ENCODE data around the gene CCL1. TPM values are rescaled to one million over a fixed set of nuclear protein-coding genes. Genes with fewer than 3 reads are reported as not detected.

Gene CCL1
- total RNA-seq, 1 donor from 2014 or later = not detected

GRCh38 chr17:34347063-34347462 lies 16.0 kb downstream of the CCL1 start:
- H3K36me3 ChIP-seq (ENCODE audit: insufficient read depth, low read length) = no peaks in the 10 kb centered on the region
- H3K79me2 ChIP-seq (ENCODE audit: insufficient read depth, low read length) = no peaks in the 10 kb centered on the region
- no peak overlapping the region for H3K27ac ChIP-seq (ENCODE audit: low read depth, low read length)
- H4K20me1 ChIP-seq (ENCODE audit: insufficient read depth, low read length) = no peaks in the 10 kb centered on the region
- H3K9me3 ChIP-seq (ENCODE audit: insufficient read depth, low read depth, low read length) = no peaks in the 10 kb centered on the region
- H3K4me1 Mint-ChIP-seq (ENCODE audit: low read depth, unreplicated experiment) = no peaks in the 10 kb centered on the region
- no peak overlapping the region for H2AFZ ChIP-seq (ENCODE audit: low read depth, low read length)
- peaks cover 3% of the 10 kb centered on the region for H3K27me3 ChIP-seq (ENCODE audit: insufficient read depth, low read length)
- H3K27me3 Mint-ChIP-seq (ENCODE audit: low read depth, unreplicated experiment) = peaks cover 1% of the 10 kb centered on the region
- no peak overlapping the region for H3K4me3 Mint-ChIP-seq (ENCODE audit: unreplicated experiment)
- TF ChIP-seq, protein P1, sequence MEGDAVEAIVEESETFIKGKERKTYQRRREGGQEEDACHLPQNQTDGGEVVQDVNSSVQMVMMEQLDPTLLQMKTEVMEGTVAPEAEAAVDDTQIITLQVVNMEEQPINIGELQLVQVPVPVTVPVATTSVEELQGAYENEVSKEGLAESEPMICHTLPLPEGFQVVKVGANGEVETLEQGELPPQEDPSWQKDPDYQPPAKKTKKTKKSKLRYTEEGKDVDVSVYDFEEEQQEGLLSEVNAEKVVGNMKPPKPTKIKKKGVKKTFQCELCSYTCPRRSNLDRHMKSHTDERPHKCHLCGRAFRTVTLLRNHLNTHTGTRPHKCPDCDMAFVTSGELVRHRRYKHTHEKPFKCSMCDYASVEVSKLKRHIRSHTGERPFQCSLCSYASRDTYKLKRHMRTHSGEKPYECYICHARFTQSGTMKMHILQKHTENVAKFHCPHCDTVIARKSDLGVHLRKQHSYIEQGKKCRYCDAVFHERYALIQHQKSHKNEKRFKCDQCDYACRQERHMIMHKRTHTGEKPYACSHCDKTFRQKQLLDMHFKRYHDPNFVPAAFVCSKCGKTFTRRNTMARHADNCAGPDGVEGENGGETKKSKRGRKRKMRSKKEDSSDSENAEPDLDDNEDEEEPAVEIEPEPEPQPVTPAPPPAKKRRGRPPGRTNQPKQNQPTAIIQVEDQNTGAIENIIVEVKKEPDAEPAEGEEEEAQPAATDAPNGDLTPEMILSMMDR (IDR thresholded peaks at IDR 0.05; ENCODE audit: insufficient read depth, low read depth, low read length) = no peak
- TF ChIP-seq EZH2 (IDR thresholded peaks at IDR 0.05; ENCODE audit: insufficient read depth, low read length) = no peak
- no peaks in the 10 kb centered on the region for H3K4me1 ChIP-seq (ENCODE audit: insufficient read depth, low read length)
- no peak overlapping the region for H3K4me2 ChIP-seq (ENCODE audit: low read length)
- no peak overlapping the region for H3K4me3 ChIP-seq (ENCODE audit: insufficient read depth, low read depth, low read length)
- H3K27ac Mint-ChIP-seq (ENCODE audit: unreplicated experiment) = no peak overlapping the region
- FAIRE-seq (no peak), DNase-seq (ENCODE audit: low read depth) (no peak)
- no peaks in the 10 kb centered on the region for H3K36me3 Mint-ChIP-seq (ENCODE audit: low read depth, unreplicated experiment)
- H3K9me3 Mint-ChIP-seq (ENCODE audit: unreplicated experiment) = no peaks in the 10 kb centered on the region
- H3K9ac ChIP-seq (ENCODE audit: low read length) = no peak overlapping the region

DNA sequence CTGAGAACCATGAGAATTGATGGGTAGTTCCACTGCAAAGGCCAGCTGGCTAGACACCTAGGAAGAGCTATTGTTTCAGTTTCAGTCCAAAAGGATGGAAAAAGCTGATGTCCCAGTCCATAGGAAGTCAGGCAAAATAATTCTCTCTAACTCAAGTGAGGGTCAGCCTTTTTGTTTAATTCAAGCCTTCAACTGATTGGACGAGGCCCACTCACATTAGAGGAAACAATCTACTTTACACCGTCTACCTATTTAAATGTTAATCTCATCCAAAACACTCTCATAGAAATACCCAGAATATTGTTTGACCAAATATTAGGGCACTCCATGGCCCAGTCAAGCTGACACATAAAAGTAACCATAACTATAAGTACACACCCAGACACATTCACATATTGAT lies 21.1 kb downstream of the CCL1 start:
- FAIRE-seq (no peak), DNase-seq (ENCODE audit: low read depth) (no peak)
- H4K20me1 ChIP-seq (ENCODE audit: insufficient read depth, low read length) = no peaks in the 10 kb centered on the region
- no peaks in the 10 kb centered on the region for H3K36me3 ChIP-seq (ENCODE audit: insufficient read depth, low read length)
- no peak for TF ChIP-seq EZH2 (IDR thresholded peaks at IDR 0.05; ENCODE audit: insufficient read depth, low read length)
- TF ChIP-seq, protein P1 (IDR thresholded peaks at IDR 0.05; ENCODE audit: insufficient read depth, low read depth, low read length) = no peak
- no peaks in the 10 kb centered on the region for H3K27me3 ChIP-seq (ENCODE audit: insufficient read depth, low read length)
- no peaks in the 10 kb centered on the region for H3K9me3 ChIP-seq (ENCODE audit: insufficient read depth, low read depth, low read length)
- Mint-ChIP-seq H3K4me1 (ENCODE audit: low read depth, unreplicated experiment) (no peaks in the 10 kb centered on the region), H3K4me3 (ENCODE audit: unreplicated experiment) (no peak overlapping the region), H3K36me3 (ENCODE audit: low read depth, unreplicated experiment) (no peaks in the 10 kb centered on the region), H3K27ac (ENCODE audit: unreplicated experiment) (no peak overlapping the region), H3K9me3 (ENCODE audit: unreplicated experiment) (no peaks in the 10 kb centered on the region), H3K27me3 (ENCODE audit: low read depth, unreplicated experiment) (no peaks in the 10 kb centered on the region)
- no peak overlapping the region for H3K27ac ChIP-seq (ENCODE audit: low read depth, low read length)
- no peak overlapping the region for H3K9ac ChIP-seq (ENCODE audit: low read length)
- H3K4me3 ChIP-seq (ENCODE audit: insufficient read depth, low read depth, low read length) = no peak overlapping the region
- no peak overlapping the region for H3K4me2 ChIP-seq (ENCODE audit: low read length)
- no peaks in the 10 kb centered on the region for H3K4me1 ChIP-seq (ENCODE audit: insufficient read depth, low read length)
- H3K79me2 ChIP-seq (ENCODE audit: insufficient read depth, low read length) = no peaks in the 10 kb centered on the region
- H2AFZ ChIP-seq (ENCODE audit: low read depth, low read length) = no peak overlapping the region

DNA sequence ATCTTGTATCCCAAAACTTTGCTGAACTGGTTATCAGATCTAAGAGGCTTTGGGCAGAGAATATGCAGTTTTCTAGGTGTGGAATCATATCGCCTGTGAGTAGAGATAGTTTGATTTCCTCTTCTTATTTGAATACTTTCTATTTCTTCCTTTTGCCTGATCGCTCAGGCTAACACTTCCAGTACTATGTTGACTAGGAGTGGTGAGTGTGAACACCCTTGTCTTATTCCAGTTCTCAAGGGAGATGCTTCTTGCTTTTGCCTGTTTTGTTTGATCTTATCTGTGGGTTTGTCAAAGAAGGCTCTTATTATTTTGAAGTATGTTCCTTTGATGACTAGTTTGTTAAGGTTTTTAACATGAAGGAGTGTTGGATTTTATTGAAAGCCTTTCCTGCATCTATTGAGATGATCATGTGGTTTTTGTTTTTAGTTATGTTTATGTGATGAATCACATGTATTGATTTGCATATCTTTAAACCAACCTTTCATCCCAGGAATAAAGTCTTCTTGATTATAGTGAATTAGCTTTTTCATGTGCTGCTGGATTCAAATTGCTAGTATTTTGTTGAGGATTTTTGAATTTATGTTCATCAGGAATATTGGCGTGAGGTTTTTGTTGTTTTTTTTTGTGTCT lies 23.8 kb downstream of the CCL1 start:
- TF ChIP-seq EZH2 (IDR thresholded peaks at IDR 0.05; ENCODE audit: insufficient read depth, low read length) = no peak
- TF ChIP-seq, protein P1 (IDR thresholded peaks at IDR 0.05; ENCODE audit: insufficient read depth, low read depth, low read length) = no peak
- no peak for FAIRE-seq
- Histone ChIP-seq H3K4me3 (ENCODE audit: insufficient read depth, low read depth, low read length) (no peak overlapping the region), H3K4me1 (ENCODE audit: insufficient read depth, low read length) (no peaks in the 10 kb centered on the region), H3K4me2 (ENCODE audit: low read length) (no peak overlapping the region), H3K9me3 (ENCODE audit: insufficient read depth, low read depth, low read length) (no peaks in the 10 kb centered on the region), H3K36me3 (ENCODE audit: insufficient read depth, low read length) (no peaks in the 10 kb centered on the region), H4K20me1 (ENCODE audit: insufficient read depth, low read length) (no peaks in the 10 kb centered on the region), H3K27ac (ENCODE audit: low read depth, low read length) (no peak overlapping the region), H3K9ac (ENCODE audit: low read length) (no peak overlapping the region), H3K79me2 (ENCODE audit: insufficient read depth, low read length) (no peaks in the 10 kb centered on the region), H3K27me3 (ENCODE audit: insufficient read depth, low read length) (no peaks in the 10 kb centered on the region), H2AFZ (ENCODE audit: low read depth, low read length) (no peak overlapping the region)
- Mint-ChIP-seq H3K36me3 (ENCODE audit: low read depth, unreplicated experiment) (no peaks in the 10 kb centered on the region), H3K9me3 (ENCODE audit: unreplicated experiment) (peaks cover 2% of the 10 kb centered on the region), H3K27me3 (ENCODE audit: low read depth, unreplicated experiment) (peaks cover 8% of the 10 kb centered on the region), H3K4me3 (ENCODE audit: unreplicated experiment) (no peak overlapping the region), H3K27ac (ENCODE audit: unreplicated experiment) (no peak overlapping the region), H3K4me1 (ENCODE audit: low read depth, unreplicated experiment) (no peaks in the 10 kb centered on the region)
- DNase-seq (ENCODE audit: low read depth) = no peak

Data from astrocyte (in vitro differentiated cells and primary cell).